ENCODE results near the gene DPH7.
"Not testable (repeated sequence)": the region's sequence is repeated elsewhere in the genome, so short reads cannot be mapped to it uniquely, and the experiment has no call there.

The DPH7 gene

DNA sequence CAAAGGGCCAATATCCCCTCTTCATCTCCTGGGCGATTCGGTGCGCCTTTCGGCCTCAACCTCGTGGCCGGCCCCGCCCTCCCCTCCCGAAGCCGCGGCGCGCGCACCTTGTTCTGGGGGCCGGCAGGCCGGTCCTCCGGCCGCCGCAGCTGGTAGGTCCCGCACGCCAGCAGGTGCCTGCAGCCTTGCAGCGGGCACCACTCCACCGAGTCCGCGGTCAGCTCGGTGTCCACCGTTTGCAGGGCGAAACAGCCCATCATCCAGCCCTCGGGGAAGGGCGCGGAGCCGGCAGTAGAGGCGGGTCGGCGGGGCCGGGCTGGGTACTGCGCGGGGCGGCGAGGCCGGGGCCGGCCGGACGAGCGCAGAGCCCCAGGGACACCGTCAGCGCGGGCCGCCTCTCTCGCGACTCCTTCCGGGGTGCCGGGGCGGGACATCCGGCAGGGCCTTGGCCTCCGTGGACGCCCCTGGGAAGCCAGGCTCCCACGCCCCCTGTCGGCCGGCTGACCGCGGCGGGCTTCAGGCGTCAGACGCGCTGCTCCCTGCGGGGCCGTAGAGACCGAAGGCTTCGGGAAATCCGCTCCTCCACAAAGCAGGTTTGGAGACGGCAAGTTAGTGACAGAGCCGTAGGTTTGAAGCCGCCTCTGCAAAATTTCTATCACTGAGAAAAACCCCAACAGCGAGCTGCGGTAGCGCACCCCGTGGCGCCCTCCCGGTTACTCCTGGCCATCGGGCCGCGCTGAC is at the start of gene DPH7:
TSS of gene DPH7 (minus strand) at position 408 of the 741 bp plus-strand sequence. CDS start at position 260, 148 bp downstream.
- peak; percentile 99 for DNase-seq

DNA sequence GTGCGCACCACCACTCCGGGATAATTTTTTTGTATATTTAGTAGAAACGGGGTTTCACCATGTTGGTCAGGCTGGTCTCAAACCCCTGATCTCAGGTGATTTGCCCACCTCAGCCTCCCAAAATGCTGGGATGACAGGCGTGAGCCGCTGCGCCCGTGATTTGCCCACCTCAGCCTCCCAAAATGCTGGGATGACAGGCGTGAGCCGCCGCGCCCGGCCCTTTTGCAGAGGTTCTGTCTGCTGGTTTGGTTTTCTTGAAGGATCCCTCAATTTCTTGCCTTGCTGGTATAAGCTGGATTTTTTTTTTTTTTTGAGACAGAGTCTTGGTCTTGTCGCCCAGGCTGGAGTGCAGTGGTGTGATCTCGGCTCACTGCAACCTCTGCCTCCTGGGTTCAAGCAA is 48.7 kb upstream of the DPH7 start:
- not testable (repeated sequence) for DNase-seq

DNA sequence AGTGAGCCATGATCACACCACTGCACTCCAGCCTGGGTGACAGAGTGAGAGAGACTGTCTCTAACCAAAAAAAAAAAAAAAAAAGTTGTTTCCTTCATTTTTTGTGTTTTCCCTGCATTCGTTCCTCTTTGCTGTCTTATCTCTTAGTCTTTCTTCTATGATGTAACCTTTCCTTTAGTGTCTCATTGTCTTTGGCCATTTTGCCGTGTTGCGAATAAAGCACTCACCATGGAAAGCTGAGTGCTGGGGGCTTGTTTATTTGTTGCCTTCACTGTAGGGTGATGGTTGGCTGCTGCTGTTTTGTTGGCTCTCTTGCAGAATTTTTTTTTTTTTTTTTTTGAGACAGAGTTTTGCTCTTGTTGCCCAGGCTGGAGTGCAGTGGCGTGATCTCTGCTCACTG is 47.7 kb upstream of the DPH7 start:
- DNase-seq = no peak

DNA sequence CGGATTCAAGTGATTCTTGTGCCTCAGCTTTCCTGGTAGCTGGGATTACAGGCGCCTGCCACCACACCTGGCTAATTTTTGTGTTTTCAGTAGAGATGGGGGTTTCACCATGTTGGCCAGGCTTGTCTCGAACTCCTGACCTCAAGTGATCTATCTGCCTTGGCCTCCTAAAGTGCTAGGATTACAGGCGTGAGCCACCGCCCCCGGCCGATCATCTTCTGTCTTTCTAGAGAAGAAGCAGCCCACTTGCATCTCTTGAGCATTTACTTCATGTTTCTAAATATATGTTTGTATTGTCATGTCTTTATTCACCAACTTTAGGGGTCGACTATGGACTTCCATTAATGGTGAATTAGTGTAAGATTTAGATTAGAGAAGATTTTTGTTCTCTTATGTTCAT is 43.5 kb upstream of the DPH7 start:
- not testable (repeated sequence) for DNase-seq

DNA sequence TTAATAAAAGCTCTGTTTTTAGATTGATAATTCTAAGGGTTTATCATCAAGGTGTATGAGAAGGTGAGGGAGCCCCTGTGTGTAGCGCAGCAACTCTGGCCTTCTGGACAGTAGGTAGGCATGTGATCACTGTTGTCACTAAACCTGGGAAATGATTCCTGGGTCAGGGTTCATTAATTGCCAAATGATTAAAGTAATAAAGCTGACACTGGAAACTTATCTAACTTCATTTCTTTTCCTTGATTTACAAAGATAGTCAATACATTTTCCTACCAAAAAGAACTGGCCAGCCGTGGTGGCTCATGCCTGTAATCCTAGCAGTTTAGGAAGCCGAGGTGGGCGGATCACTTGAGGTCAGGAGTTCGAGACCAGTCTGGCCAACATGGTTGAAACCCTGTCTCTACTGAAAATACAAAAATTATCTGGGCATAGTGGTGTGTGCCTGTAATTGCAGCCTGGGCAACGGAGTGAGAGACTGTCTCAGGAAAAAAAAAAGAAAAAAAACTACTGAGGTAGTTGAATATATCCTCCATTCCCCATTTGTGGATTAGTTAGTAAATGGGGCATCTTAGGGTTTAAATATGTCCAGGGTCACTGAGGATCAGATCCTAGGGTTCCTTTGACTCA is 42.5 kb upstream of the DPH7 start:
- no peak for DNase-seq

DNA sequence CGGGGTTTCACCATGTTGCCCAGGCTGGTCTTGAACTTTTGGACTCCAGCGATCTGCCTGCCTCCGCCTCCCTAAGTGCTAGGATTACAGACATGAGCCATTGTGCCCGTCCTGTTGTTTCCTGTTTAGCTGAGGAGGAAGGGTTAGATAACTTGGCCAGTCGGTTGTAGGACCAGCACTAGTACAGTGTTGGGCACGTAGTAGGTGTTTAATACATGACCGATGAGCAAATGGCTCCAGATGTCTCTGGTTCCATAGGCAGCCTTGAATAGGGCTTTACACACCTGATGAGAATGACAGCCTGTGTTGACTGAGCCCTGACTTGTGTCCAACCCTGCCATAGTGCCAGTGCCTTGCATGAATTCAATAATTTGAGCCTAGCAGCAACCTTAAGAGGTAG is 41.9 kb upstream of the DPH7 start:
- no peak for DNase-seq

DNA sequence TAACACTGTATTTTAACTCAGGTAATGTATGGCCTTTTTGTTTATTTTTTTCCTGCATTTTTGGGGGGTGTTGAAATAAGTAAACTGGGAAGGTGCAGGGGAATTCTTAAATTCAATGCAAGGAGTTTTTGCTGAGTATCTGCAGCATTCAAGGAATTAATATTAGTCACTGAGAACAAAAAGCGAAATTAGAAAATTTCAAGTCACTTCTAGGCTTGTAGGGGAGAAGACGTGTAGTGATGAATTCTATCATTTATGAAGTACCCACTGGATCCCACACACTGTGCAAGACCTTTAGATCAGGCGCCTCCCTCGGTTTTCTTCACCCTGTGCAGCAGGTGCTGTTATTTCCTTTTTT is 41.3 kb upstream of the DPH7 start:
- DNase-seq = no peak

DNA sequence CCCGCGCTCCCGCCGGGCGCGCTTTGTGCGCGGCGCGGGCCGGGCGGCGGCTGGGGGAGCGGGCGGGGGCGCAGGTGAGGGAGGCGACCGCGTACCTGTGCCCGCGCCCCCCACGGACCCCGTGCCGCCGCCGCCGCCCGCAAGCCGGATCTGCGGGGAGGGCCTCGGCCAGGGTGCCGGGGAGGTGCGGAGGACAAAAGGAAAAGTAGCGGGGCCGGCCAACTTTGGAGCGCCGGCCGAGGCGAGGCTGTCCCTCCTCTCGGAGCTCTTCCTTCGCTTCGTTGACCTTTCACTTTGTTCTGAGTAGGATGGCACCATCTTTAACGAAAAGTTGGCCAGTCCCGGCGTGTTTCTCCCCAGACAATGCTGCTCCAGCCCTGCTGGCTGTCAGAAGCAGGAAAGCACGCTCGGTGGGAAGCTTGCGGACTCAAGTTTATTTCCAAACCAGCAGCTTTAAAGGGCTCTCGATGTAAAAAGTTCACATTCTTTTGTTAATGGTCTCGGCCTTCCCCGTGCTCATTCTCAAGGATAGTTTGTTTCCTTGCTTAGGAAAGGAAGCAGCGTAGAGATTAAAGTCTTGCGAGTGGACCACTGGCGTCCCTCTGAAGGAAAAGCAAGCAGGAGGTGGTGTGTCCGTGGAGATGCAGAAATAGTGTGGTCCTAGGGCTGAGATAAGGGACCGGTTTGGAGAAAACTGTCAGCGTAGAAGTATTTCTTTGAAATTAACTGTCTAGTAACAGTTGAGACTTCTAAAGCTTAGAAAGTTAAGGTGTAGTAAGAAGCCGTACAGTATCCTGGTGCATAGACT is 40.7 kb upstream of the DPH7 start:
- DNase-seq = peak in 1 of 2 donors; percentile 37

DNA sequence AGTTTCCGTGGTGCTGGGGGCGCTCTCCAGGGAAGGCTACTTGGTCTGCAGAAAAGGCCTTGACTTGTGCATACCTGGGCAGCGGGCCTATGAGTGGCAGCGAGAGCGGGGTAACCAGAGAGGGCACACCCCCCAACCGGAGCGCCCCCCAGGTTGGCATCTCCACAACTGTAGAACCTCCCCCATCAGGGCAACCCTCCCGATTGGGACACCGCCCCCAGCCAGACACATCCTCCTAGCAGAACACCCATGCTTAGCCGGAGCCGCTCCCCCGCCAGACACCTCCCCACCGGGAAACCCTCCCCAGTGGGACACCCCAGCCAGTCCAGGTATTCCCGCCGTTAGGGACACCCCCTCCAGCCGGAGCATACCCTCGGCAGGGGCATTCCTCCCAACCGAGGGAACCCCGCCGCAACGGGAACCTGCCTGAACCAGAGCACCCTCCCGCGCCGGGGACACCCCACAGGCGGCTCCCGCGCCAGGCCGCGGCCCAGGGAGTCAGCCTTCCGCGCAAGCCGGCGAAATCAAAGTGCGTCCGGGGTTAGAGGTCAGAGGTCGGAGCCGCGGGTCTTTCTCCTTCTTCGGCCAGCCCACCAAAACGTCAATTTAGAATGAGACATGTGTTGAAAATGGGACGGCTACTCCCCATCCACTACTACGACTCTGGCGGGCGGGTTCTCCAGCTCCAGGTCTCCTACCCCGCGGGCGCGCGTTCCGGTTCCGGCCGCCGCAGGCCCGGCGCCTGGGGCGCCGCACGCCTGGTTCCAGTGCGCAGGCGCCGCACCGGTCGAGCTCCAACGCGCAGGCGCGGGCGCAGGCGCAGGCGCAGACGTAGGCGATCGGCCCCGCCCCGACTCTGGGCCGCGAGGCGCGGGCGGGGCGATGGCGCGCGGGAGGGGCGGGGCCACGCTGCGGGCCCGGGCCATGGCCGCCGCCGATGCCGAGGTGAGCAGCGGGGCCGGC is 39.7 kb upstream of the DPH7 start, which contains the start of gene EHMT1:
TSS of gene EHMT1 (plus strand) at position 901 of the 963 bp plus-strand sequence. CDS start at position 925, 24 bp downstream.
- DNase-seq = peak; percentile 90 to 91

DNA sequence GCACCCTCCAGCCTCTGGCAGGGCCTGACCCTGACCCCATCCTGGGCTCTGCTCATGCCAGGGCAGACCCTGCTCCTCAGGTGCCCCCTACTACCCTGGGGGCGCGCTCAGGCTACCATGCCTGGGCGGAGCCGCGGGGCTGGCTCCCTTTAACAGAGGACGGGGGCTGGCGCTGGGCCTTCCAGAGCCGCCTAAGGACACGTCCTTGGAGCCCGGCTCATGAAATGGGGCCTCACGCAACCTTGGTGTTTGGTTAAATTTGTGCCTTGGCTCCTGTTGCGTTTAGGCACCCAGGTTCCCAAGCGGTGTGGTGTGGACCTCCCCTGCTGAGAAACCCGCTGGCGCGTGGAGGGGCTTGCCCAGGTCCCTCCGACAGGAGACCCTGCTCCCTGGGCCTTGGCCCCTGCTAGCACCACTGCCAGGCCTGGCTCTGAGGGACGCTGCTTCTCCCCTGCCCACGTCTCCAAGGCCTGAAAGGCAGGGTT is 36.7 kb upstream of the DPH7 start:
- no peak for DNase-seq

DNA sequence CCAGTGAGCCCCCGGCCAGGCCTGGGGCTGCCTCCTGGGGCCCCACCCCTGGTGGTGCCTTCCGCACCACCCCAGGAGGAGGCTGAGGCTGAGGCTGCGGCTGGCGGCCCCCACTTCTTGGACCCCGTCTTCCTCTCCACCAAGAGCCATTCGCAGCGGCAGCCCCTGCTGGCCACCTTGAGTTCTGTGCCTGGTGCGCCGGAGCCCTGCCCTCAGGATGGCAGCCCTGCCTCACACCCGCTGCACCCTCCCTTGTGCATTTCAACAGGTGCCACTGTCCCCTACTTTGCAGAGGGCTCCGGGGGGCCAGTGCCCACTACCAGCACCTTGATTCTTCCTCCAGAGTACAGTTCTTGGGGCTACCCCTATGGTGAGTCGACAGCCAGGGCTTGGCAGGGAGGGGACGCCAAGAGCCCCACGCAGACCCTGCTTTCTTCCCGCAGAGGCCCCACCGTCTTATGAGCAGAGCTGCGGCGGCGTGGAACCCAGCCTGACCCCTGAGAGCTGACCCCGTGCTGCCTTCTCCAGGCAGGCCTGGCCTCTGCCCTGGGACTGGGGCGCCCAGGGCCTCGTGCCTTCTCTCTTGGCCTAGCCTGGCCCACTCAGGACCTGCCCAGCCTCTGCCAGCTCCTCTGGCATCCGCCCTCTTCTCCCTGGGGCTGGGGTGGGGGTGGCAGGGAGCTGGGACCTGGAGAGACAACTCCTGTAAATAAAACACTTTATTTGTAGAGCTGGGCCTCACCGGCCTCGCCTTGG is 36.1 kb upstream of the DPH7 start:
- DNase-seq = no peak

DNA sequence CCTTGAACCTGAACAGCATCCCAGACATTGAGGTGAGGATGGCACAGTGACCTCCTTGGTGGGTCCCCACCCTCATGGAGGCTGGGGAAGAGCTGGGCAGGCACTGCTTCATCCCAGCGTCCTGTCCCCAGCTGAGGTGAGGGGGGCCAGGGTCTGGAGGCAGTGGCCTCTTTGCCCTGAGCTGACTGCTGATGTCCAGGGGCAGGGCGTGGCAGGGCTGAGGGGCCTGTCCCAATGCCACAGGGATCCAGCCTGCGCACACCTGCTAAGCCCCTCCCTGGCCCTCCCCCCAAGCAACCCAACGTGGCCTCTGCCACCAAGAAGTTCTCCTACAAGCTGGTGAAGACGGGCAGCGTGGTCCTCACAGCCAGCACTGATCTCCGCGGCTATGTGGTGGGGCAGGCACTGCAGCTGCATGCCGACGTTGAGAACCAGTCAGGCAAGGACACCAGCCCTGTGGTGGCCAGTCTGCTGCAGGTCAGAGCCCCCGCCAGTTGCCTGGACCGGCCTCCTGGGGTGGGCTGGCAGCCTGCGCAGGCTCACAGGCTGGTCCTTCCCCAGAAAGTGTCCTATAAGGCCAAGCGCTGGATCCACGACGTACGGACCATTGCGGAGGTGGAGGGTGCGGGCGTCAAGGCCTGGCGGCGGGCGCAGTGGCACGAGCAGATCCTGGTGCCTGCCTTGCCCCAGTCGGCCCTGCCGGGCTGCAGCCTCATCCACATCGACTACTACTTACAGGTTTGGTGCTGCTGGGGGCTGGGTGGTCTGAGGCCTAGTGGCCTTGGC is 35.2 kb upstream of the DPH7 start:
- no peak for DNase-seq

DNA sequence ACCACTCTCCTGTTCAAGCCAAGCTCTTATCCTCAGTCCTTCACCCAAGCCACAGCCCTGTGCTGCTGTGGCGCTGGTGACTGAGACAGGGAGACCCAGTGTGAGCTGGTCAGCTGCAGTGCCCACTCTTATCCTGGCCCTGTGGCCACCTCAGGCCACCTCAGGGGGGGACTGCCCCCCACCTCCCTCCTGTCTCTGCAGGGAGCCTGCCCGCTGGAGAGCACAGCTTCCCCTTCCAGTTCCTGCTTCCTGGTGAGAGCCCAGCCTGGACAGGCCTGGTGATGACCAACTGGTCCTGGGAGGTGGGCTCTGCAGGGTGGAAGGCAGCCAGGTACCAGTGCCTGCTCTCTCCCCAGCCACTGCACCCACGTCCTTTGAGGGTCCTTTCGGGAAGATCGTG is 34.5 kb upstream of the DPH7 start:
- DNase-seq = no peak

DNA sequence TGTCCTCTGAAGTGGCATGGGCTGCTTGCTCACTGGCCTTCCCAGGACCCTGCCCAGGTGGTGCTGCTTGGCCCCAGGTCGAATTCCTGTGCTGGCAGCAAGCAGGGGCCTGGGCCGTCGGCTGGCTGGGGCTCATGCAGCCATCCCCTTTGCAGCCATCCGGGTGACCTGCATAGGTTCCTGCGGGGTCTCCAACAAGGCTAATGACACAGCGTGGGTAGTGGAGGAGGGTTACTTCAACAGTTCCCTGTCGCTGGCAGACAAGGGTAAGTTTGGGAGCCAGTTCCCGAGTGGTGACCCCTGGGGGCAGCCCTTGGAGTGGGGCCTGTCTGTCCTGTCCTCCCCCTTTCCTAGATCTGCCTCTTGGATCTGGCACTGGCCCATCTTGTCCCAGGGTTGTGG is 34.0 kb upstream of the DPH7 start:
- DNase-seq = no peak

DNA sequence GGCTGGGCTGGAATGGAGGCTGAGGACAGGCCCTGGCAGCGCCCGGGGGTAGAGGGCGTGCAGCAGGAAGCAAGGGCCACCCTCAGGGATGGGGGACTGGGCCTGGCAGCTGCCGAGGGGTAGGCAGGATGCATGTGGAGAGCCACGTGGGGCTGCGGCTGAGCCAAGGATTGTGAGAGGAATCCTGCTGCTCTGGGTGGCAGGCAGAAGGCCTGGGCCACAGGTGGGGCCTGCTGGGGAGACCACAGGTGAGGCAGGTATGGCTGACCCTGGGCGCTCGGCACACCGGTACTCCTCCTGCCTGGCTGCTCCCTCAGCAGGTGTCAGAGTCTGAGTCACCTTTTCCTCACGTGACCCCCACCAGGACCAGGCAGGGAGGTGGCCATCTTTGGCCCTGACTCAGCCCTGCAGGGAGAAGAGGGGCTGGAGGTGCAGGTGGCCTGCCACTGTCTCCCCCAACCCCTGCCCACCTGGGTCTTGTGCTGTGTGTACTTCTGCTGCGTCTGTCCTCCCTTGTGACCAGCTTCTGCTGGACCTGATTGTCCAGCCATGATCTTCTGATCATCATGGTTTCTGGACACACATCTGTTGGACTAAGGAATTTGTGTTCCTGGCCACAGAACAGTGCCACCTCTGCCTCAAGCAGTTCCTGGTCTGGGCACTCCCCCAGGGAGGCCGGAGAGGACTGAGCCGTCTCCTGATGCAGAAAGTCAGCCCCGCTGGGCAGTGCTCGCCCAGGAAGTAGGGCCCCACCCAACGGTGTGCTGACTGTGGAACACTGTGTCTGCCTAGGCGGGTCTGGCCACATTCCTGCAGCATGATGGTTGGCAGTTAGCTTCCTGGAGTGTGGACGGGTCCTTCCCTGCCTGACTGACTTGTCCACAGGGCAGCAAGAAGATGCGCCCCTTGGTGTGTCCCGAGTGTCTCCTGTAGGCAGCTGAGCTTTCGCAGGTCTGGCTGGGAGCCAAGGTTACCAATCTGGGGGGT is 33.2 kb upstream of the DPH7 start:
- DNase-seq = peak in 1 of 2 donors; percentile 43

DNA sequence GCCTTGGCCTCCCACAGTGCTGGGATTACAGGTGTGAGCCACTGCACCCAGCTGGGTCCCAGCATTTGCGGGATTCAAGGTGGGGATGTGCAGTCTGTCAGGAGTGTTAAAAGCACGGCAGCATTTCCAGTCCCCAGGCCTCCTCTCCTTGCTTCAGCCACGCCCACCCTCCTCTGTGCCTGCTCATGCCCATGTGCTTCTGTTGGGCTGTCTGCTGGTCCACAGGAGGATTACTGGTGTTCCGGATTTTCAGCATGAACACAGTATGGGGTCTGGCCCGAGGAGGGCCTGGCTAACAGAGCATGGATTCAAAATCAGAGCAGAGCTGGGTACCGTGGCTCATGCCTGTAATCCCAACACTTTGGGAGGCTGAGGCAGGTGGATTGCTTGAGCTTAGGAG is 32.2 kb upstream of the DPH7 start:
- DNase-seq = no peak

DNA sequence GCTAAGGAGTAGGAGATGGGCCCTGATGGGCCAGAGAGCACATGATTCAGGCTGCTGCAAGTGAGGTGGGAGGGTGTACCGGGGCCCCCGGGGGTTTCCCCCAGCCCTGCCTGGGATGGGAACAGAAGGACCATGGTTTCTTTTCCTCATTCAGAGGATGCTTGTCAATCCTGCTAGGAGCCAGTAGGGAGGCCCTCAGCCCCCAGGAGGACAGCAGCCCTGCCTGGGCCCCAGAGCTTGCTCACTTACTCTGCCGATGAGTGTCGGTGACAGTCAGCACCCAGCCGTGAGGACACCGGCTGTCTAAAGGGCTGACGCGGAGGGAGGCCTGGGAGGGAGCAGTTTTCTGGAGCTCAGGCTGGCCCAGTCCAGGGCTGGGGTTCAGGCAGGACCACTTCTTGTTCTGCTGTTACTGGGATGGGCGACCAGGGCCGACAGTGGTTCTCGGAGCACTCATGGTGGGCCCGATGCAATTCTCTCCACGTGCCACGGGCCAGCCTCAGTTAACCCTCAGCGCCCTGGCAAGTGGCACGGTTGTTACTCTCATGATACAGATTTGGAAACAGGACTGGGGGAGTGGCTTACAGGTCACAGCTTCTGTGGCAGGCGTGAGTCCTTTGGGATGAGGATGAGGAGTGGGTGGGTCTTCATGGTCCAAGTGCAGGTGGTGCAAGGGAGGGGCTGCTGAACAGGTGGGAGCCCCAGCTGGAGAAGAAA is 28.6 kb upstream of the DPH7 start:
- DNase-seq = no peak

DNA sequence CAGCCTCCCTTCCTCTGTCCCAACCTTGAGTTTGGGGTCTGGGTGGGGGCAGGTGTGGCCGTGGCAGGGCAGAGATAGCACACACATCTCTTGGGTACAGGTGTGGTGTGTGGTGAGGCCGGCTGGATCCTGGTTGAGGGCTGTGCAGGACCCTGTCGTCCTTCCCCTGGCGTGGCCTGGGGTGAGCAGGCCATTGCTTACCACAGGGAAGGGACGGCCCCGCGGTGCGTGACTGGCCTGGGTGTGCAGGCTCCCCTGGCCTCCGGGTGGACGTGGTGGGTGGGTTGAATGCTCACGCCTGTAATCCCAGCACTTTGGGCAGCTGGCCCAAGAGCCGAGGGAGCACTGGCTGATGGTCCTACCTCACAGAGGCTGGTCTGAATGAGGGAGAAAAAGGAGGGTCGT is 28.0 kb upstream of the DPH7 start:
- DNase-seq = no peak
